Peyer's patch (tissue), 4 donors: Measurements from ENCODE around the gene GSDMA. TPM values are rescaled to one million over a fixed set of nuclear protein-coding genes. Genes with fewer than 3 reads are reported as not detected.

ENCODE experiments used
- DNase-seq, 3 donors: peaks; one replicate each; pipeline ENCODE4 v3.0.0-alpha.2; 2017 to 2019
- H3K27ac ChIP-seq, 4 donors: fragments of 200-600 bp; sonication (generic); one replicate each; pipeline ENCODE4 v1.5.1; 2016 to 2019
- H3K27me3 ChIP-seq, 2 donors: fragments of 200-600 bp; sonication (generic); one replicate each; pipeline ENCODE4 v1.5.1; 2019
- H3K36me3 ChIP-seq, 3 donors: fragments of 200-600 bp; sonication (generic); one replicate each; pipeline ENCODE4 v1.5.1; 2016 to 2019
- H3K4me1 ChIP-seq, 4 donors: fragments of 200-600 bp; sonication (generic); one replicate each; pipeline ENCODE4 v1.5.1; 2016 to 2019
- H3K4me3 ChIP-seq, 4 donors: fragments of 200-600 bp; sonication (generic); 1 replicate in 3 of 4; 2 replicates in 1 of 4; pipeline ENCODE4 v1.5.1; 2016 to 2019; ENCODE audit warnings: mild to moderate bottlenecking in 1 of 4
- H3K9me3 ChIP-seq, 4 donors: fragments of 200-600 bp; sonication (generic); one replicate each; pipeline ENCODE4 v1.5.1; 2016 to 2019; ENCODE audit warnings: mild to moderate bottlenecking in 1 of 4
- CTCF ChIP-seq, 6 experiments: fragments of 450-650 bp in 4 of 6; fragments of 200-600 bp in 2 of 6; sonication (generic) in 1 of 6; IDR thresholded peaks; one replicate each; pipeline ENCODE4 v1.5.1; 2017 to 2019; ENCODE audit warnings: antibody characterized with exemption in 6 of 6, mild to moderate bottlenecking in 3 of 6, moderate library complexity in 1 of 6
- POLR2A ChIP-seq, 2 donors: fragments of 450-650 bp; IDR thresholded peaks; one replicate each; pipeline ENCODE4 v1.5.1; 2017; ENCODE audit warnings: antibody characterized with exemption in 2 of 2, mild to moderate bottlenecking in 2 of 2, moderate library complexity in 2 of 2
- total RNA-seq, 4 donors: library from RNA; depleted of rRNA; stranded (reverse); fragments of >200 nt; gene quantifications; one replicate each; pipeline ENCODE4 v1.1.0, GENCODE V29; 2016

GSDMA gene
- total RNA-seq, 4 donors from 2014 or later = 1.6 to 3.3 TPM; not detected in 2

DNA sequence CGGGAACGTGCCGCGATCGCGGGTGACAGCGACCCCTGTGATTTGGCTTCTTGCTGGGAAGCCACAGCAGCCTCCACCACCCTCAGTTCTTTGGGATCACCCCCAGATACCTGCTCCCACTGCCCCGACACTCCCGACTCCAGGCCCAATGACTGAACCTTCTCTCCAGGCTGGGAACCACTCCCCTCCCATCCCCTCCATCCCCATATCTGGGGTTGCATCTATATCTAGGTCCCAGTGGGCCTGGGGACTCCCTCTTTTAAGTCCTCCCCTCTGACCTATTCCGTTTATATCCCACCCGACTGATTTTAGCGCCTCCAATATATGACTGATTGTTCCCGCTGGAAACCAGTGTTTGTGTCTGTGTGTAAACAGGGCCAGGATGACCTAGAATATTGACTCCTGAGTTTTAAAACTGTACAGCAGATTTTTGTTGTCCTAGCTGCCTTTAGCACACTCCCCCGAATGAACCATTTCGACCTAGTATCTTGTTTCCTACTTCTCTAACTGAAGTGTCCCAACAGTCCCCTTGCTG, 18.5 kb downstream of the GSDMA start:
- Histone ChIP-seq H3K4me3 (peak overlapping the region; percentile 73 to 95 (median 88)), H3K9me3 (no peaks in the 10 kb centered on the region), H3K4me1 (peaks cover 0 to 17% (median 6%) of the 10 kb centered on the region in 4 donors), H3K27ac (peak overlapping the region; percentile 87 to 95 (median 92)), H3K27me3 (no peaks in the 10 kb centered on the region), H3K36me3 (peaks cover 0 to 23% (median 0%) of the 10 kb centered on the region in 3 donors)
- TF ChIP-seq POLR2A (IDR thresholded peaks at IDR 0.05) (no peak), CTCF (IDR thresholded peaks at IDR 0.05) (no peak)
- DNase-seq = no peak

GRCh38 chr17:39981766-39982375, 19.1 kb downstream of the GSDMA start:
- Histone ChIP-seq H3K27ac (peak overlapping the region in 2 of 4 donors; percentile 91 to 95), H3K9me3 (no peaks in the 10 kb centered on the region), H3K4me3 (peak overlapping the region; percentile 73 to 95 (median 88)), H3K36me3 (peaks cover 0 to 29% (median 0%) of the 10 kb centered on the region in 3 donors), H3K4me1 (peaks cover 0 to 17% (median 6%) of the 10 kb centered on the region in 4 donors), H3K27me3 (no peaks in the 10 kb centered on the region)
- TF ChIP-seq POLR2A (IDR thresholded peaks at IDR 0.05) (no peak), CTCF (IDR thresholded peaks at IDR 0.05) (no peak)
- no peak for DNase-seq

- Histone ChIP-seq H3K9me3 (no peaks in the 10 kb centered on the region), H3K27me3 (no peaks in the 10 kb centered on the region), H3K4me3 (no peak overlapping the region), H3K4me1 (no peaks in the 10 kb centered on the region), H3K27ac (no peak overlapping the region), H3K36me3 (peaks cover 0 to 93% (median 0%) of the 10 kb centered on the region in 3 donors)
- DNase-seq = no peak
- no peak for TF ChIP-seq CTCF (IDR thresholded peaks at IDR 0.05)
- TF ChIP-seq POLR2A (IDR thresholded peaks at IDR 0.05) = no peak
Observed at GRCh38 chr17:39988206-39988810, 25.5 kb downstream of the GSDMA start.

DNA sequence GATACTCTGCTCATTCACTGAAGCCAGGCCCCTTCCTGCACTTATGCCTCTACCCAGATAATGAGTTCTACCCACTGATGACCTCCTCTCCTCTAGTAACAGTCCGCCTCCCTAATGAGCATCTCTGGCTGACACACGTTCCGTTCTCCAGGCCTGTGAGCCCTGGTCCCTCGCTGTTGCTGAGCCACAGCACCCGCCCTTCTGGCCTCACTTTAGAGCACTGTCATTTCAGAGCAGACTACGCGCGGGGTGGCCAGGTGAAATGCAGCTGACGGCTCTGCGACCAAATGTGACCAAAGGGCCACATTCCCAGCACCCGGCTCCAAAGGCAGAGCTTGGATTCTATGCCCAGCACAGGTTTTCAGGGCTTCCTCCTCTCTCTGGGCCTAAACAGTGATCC, 31.6 kb downstream of the GSDMA start:
- Histone ChIP-seq H3K4me1 (no peaks in the 10 kb centered on the region), H3K27ac (no peak overlapping the region), H3K27me3 (no peaks in the 10 kb centered on the region), H3K9me3 (no peaks in the 10 kb centered on the region), H3K36me3 (peaks cover 0 to 84% (median 0%) of the 10 kb centered on the region in 3 donors), H3K4me3 (no peak overlapping the region)
- no peak for DNase-seq
- TF ChIP-seq POLR2A (IDR thresholded peaks at IDR 0.05) (no peak), CTCF (IDR thresholded peaks at IDR 0.05) (no peak)

DNA sequence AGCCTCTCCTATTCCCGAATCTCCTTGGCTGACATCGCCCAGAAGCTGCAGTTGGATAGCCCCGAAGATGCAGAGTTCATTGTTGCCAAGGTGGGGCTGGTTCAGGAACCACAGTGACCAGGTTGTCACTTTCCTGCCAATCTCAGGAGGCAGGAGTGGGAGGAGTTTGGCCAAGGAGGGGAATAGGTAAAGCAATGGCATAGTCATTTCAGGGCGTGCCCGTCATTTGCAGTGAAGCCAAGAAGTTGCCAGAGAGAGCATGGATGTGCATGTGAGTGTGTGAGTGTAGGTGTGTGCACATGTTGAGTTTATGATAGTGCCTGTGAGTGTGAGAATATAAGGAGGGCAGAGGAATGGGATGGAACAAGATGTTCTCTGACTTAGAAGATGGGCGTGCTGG, 32.6 kb downstream of the GSDMA start:
- Histone ChIP-seq H3K9me3 (no peaks in the 10 kb centered on the region), H3K4me1 (no peaks in the 10 kb centered on the region), H3K27me3 (no peaks in the 10 kb centered on the region), H3K4me3 (no peak overlapping the region), H3K27ac (peak overlapping the region in 1 of 4 donors; percentile 25), H3K36me3 (peaks cover 0 to 74% (median 0%) of the 10 kb centered on the region in 3 donors)
- TF ChIP-seq POLR2A (IDR thresholded peaks at IDR 0.05) = no peak
- no peak for TF ChIP-seq CTCF (IDR thresholded peaks at IDR 0.05)
- DNase-seq = peak in 2 of 3 donors; percentile 62 to 67
